HG02623 (cell line): Measurements from ENCODE around the gene ZNF586.
"Not testable (repeated sequence)": the region's sequence is repeated elsewhere in the genome, so short reads cannot be mapped to it uniquely, and the experiment has no call there.

Experiments
- ATAC-seq: cut with Tn5 transposase; IDR thresholded peaks from one replicate; pipeline ENCODE4 v1.9.1; 2021; ENCODE audit warnings: moderate library complexity; ENCODE audit not compliant: unreplicated experiment

ZNF586 gene

DNA sequence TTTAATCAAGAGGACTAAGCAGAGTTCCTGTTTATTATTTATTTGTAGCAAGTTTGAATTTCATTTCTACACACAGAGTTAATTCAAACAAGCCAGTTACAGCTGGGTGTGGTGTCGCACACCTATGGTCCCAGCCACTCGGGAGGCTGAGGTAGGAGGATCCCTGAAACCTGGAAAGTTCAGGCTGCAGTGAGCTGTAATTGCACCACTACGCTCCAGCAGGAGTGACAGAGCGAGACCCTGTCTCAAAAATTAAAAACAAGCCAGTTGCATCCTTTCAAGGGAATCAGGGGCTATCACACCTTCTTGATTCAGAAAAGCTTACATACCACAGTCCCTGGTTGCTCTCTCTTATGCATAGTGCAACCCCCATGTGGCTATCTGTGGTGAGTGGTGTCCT, 19.8 kb downstream of the ZNF586 start:
- no peak for ATAC-seq

DNA sequence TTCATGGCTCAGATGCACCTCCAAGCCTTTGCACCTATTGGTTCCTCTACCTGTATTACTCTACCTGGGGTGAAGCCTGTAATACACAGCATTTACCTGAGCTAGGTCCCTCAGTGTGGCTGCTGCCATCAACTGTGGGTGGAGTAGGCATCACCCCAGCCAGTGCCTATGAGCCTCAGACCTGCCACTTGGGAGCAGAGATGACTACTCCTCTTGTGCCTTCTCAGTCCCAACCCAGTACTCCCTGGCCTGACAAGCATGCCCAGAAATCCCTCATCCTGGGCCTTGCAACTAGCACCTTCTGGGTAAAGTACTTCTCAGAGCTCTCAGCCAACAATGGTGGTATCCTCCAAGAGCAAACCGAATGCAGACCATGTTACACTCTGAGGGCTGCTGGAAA, 27.1 kb downstream of the ZNF586 start:
- ATAC-seq = not testable (repeated sequence)

DNA sequence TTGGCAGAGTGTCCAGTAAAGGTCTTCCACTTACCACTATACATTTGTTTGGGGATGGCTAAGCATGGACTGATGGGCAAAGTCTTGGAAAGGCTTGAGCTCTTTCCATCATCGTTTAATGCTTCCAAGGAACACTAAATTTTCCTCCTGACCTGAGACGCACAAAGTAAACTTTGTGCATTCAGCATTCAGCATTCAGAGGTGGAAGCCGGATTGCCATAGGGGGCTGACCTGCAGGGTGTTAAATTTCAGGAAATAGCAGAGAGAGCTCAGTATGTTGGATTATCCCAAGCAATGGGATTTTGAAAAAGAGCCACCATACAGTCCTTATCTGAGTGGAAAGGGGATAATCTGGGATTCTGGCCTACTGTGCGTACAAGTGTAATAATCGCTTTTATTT, 31.2 kb downstream of the ZNF586 start:
- no peak for ATAC-seq

DNA sequence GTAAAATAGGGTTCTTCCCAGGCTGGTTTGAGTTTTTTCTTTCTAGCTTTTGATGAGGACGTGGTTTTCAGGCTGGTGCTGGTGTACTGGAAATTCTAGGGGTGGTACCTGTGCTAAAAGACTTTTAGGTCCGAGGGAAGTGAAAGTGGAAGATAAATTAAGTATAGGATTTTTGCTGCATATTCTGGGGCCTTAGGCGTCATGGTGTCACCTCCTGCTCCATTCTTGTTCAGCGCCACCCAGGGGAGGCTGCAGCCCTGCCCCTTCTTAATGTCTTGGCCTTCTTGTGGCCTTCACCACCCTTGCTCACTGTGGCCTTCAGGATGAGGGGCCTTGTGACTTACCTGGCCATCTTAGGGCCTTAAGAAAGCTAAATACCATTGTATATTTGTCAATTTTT, 32.8 kb downstream of the ZNF586 start:
- no peak for ATAC-seq

DNA sequence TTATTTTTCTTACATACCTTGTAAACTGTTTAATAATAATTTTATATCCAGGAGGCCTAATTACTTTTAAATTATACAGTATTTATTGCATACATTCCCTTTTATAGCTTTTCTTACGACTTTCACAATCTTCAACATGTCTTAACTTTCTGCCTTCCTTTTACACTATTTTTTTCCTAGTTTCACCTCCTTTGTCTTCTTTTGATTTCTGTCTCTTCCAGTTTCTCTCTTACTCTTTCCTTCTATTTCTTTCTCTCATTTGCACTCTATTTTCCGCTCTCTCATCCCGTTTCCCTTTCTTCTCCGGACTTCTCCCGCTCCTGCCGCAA, 33.8 kb downstream of the ZNF586 start:
- no peak for ATAC-seq

DNA sequence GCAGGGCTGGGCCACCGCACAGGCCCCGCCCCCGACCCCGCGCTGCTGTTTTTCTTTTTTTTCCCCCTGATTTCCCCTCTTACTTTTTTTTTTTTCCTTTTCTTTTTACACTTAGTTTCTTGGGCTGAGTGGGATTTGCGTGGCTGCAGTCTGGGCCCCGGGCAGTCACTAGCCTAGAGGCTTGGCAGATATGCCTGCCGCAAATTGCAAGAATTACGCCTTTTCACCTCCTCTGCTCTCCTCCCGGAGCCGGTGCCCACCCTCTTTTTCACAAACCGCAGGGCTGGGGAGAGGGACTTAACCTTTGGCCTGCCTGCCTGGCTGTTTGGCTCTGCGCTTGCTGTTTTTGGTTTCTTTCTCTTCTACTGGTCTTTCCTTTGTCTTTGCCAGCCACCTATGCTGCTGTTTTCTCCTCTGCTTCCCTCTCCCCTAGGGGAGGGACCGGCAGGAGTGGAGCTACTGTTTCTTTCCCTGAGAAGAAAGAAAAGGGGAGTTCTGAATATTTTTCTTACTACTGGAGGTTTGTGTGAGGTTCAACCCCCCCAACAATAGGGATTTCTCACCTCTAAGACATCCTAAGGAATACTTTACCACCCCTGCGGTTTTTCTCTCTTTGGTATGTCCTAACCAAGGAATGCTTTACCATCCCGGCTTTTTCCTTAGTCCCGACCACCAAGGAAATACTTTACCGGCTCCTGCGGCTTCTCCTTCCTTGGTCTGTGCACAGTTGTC, 34.3 kb downstream of the ZNF586 start:
- ATAC-seq = no peak

DNA sequence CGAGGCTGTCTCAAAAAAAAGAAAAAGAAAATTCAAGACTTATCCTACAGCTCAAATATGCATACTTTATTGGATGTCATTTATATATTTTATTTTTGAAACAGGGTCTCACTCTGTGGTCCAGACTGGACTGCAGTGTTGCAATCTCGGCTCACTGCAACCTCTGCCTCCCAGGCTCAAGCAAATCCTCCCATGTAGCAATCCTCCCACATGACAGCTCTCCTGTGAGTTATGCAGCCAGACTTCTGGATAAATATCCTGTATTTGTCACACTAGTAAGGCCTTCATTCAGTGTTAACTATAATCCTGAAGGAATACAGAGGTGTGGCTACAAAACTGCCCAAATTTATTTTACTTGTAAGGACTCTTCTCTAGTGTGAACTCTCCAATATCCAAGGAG, 38.1 kb downstream of the ZNF586 start:
- no peak for ATAC-seq

DNA sequence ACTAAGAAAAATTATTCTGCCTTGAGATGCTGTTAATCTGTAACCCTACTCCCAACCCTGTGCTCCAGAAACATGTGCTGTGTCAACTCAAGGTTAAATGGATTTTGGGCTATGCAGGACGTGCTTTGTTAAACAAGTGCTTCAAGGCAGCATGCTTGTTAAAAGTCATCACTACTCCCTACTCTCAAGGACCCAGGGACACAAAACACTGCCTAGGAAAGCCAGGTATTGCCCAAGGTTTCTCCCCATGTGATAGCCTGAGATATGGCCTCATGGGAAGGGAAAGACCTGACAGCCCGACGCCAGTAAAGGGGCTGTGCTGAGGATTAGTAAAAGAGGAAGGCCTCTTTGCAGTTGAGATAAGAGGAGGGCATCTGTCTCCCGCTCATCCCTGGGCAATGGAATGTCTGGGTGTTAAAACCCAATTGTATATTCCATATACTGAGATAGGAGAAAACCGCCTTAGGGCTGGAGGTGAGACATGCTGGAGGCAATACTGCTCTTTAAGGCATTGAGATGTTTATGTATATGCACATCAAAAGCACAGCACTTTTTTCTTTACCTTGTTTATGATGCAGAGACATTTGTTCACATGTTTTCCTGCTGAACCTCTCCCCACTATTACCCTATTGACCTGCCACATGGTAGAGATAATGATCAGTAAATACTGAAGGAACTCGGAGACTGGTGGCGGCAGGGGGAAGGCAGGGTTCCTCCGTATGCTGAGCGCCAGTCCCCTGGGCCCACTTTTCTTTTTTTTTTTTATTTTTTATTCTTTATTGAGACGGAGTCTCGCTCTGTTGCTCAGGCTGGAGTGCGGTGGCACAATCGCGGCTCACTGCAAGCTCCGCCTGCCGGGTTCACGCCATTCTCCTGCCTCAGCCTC, 41.2 kb downstream of the ZNF586 start:
- ATAC-seq = not testable (repeated sequence)

DNA sequence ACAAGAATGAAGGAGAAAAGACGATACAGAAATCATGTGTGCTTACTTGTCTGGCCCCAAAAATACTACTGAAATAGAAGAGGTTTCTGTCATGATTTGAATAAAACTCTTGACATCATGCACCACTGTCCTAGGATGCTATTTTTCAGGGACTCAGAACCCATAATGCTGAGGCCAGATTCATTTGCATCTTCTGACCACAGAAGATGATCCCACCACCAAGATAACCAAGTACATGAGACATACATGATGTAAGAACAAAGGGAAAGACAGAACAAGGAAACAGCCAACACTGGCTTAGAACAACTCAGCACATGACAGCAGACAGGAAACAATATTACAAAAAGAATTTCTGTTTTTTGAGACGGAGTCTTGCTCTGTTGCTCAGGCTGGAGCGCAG, 42.8 kb downstream of the ZNF586 start:
- ATAC-seq = no peak

DNA sequence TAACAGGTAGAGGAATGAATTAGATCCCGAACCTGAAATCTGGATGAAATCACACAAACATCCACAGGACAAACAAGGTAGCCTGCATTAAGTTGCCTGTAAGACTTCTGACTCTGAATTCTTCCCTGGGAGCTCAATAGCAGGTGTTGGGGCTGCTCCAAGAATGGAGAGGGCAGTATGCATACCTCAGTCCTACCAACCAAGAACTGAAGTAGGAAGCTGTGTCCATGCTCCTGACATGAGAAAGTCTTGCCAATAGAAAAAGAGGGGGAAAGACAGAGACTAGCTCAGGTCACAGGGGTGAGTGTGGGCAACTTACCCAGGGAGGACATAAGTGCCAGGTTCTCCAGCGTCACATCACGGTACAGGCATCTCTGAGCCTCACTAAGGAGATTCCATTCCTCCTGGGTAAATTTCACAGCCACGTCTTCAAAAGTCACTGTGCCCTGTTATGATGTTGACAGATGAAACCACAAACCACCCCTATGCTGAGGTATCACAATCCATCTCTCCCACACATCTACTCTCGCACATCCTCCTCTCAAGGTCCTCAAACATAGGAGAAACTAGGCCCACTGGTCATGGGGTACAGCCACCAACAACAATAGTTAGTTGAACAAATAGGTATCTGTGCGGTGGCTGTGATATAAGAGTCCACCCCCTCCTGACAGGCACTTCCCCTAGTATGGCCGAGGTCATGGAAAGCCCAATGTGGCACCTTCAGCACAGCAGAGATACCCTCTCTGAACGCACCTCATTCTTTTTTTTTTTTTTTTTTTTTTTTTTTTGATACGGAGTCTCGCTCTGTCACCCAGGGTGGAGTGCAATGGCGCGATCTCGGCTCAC, 43.7 kb downstream of the ZNF586 start:
- ATAC-seq = not testable (repeated sequence)

DNA sequence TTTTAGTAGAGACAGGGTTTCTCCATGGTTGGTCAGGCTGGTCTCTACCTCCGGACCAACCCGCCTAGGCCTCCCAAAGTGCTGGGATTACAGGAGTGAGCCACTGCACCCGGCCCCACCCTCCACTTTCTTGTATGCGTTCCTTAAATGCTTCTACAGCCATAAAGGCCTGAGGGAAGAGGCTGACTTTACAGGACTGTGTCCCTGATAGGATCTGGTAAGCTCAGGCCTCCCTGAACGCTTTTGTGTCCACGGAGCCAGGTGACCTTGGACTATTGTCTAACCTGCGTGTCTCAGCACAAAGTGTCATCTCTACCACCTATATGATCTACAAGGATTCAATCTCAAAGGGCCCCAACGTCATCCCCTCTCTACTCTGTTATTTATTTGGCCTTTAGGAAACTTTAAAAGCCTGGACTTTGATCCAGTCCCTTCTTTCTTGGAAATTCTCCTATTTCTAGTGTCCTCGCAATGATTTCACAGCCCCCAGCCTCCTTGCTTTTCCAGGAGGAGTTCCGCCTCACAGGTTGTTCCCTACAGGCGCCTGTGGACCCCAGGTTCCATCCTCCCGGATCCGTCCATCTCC, 44.5 kb downstream of the ZNF586 start:
- no peak for ATAC-seq

DNA sequence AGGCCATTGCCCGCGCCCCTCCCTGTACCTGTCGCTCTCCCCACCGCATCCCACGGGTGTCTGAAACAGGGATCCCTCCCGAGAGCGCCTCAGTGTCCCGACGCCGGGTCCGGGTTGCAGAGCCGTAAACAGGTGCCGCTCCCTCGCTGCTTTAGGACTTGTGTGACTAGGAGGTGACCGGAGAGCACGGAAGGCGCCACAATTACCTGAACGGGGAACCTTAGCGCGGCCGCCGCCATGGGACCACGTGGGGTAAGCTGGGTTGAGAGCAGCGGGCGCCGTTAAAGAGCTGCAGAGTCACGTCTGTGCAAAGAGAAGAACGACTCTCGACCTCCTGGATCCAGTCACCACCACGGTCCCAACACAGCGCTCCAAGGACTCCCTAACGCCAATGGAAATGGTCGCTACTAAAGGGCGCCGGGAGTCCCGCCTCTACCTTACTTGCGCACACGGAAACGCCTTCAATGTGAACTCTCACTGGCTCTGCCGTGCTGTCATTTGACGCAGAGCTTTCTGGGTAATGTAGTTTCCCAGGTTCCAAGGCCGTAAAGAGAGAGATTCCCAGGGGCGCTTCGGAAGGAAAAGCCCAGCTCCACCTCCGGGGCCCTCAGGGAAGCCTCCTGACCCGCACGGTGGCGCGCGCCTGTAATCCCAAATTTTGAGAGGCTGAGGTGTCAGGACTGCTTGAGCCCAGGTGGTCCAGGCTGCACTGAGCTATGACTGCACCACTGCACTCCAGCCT, 45.2 kb downstream of the ZNF586 start, which contains the start of gene ZNF552:
ZNF552 (minus strand) TSS at position 409 of the 742 bp plus-strand sequence; CDS start at position 239, 170 bp downstream.
- ATAC-seq = peak; percentile 66

DNA sequence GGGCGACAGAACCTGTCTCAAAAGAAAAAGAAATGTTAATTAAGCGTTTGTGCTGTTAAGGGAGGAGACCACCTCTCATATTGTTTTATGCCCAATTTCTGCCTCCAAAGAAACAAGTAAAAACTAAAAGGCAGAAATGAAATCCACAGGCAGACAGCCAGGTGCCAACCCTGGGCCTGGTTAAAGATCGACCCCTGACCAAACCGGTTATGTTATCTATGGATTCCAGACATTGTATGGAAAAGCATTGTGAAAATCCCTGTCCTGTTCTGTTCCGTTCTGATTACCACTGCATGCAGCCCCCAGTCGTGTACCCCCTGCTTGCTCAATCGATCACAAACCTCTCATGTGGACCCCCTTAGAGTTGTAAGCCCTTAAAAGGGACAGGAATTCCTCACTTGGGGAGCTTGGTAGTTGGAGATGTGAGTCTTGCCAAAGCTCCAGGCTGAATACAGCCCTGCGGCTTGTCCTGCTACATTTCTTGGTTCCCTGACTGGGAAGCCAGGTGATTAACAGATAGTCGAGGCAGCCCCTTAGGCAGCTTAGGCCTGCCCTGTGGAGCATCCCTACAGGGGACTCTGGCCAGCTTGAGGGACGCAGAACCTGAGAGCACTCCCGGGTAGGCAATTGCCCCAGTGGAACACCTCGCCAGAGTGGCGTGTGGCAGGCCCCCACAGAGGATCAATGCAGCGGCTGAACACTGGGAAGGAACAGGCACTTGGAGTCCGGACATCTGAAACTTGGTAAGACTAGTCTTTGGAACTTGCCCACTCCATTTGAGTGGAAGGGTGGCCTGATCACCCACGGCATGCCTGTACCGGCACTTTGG, 46.0 kb downstream of the ZNF586 start:
- no peak for ATAC-seq

DNA sequence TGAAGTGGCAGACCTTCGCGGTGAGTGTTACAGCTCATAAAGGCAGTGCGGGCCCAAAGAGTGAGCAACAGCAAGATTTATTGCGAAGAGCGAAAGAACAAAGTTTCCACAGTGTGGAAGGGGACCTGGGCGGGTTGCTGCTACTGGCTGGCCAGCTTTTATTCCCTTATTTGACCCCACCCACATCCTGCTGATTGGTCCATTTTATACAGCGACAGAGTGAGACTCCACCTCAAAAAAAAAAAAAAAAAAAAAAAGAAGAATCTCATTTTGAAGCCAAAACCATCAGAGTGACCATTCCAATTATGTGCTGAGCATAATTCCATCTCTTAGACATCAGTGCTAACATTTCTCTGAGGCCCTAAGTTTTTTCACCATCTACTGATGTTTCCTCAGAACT, 47.2 kb downstream of the ZNF586 start:
- ATAC-seq = no peak

DNA sequence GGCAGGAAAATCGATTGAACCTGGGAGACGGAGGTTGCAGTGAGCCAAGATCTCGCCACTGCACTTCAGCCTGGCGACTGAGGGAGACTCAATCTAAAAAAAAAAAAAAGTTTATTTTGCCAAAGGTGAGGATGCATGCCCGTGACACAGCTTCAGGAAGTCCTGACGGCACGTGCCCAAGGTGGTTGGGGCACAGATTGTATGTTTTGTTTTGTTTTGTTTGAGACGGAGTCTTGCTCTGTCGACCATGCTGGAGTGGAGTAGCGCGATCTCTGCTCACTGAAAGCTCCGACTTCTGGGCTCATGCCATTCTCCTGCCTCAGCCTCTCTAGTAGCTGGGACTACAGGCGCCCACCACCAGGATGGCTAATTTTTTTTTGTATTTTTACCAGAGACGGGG, 48.5 kb downstream of the ZNF586 start:
- no peak for ATAC-seq

DNA sequence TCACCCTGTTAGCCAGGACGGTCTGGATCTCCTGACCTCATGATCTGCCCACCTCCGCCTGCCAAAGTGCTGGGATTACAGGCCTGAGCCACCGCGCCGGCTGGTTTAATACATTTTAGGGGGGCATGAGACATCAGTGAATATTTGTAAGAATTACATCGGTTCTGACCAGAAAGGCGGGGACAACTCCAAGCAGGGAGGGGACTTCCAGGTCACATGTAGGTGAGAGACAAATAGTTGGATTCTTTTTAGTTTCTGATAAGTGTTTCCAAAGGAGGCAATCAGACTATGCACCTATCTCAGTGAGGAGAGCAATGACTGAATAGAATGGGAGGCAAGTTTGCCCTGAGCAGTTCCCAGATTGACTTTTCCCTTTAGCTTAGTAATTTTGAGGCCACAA, 48.9 kb downstream of the ZNF586 start:
- no peak for ATAC-seq

DNA sequence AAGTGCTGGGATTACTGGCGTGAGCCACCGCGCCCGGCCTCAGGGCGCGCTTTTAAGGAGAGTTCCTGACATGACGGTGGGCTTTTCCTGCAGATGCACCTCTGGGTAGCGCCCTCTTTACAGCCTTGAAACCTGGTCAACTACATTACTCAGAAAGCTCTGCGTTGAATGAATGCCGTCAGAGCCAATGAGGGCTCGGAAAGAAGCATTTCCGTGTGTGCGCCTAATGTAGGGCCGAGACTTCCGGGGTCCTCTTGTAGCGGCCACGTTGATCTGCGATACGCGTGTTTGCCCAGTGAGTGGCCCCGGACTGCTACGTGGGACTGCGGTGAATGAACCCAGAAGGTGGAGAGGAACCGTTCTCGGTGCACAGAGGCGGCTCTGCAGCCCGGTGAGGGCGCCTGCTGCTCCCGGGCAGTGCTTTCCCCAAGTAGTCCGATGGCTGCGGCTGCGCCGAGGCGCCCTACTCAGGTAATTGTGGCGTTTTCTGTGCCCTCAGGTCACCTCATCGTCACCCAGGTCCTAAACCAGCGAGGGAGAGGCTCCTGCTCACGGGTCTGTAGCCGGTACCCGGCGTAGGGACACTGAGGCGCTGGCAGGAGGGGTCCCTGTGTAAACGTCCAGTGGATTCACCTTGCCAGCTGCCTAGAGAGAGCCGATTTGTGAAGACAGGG, 50.1 kb downstream of the ZNF586 start:
- peak; percentile 70 for ATAC-seq

DNA sequence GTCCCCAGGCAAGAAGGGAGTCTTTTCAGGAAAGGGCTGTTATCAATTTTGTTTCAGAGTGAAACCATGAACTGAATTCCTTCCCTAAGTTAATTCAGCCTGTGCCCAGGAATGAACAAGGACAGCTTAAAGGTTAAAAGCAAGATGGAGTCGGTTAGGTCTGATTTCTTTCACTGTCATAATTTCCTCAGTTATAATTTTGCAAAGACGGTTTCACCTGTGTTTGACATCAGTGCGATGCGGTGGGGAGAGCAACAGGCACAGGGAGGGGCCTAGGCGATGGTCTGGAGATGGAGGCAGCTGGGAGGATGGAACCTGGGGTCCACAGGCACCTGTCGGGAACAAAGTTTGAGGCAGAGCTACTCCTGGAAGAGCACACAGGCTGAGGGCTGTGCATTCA, 51.1 kb downstream of the ZNF586 start:
- no peak for ATAC-seq

DNA sequence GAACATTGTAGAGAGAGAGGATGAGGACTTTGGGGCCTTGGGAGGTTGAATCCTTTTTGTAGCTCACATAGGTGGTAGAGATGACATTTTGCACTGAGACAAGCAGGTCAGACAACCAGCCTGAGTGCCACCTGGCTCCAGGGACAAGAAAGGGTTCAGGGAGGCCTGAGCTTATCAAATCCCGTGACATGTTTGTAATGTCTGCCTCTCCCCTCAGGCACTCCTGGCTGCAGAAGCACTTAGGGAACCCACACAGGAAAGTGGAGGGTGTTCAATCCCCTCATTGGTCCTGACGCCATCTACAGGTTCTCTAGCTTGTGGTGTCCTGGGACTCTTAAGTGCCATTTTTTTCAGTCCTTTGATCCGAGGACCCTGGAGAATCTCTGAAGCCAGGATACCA, 51.6 kb downstream of the ZNF586 start:
- not testable (repeated sequence) for ATAC-seq
